NB4 (cell line): ENCODE results near the gene AIM2.

Experiments
- CTCF ChIP-seq: IDR thresholded peaks from one replicate; pipeline ENCODE4 v1.5.1; 2012; ENCODE audit warnings: low read depth, low read length
- POLR2A ChIP-seq: IDR thresholded peaks from 2 replicates; pipeline ENCODE4 v1.6.1; 2011; ENCODE audit warnings: mild to moderate bottlenecking; ENCODE audit not compliant: insufficient read length; ENCODE audit errors: extremely low read depth

DNA sequence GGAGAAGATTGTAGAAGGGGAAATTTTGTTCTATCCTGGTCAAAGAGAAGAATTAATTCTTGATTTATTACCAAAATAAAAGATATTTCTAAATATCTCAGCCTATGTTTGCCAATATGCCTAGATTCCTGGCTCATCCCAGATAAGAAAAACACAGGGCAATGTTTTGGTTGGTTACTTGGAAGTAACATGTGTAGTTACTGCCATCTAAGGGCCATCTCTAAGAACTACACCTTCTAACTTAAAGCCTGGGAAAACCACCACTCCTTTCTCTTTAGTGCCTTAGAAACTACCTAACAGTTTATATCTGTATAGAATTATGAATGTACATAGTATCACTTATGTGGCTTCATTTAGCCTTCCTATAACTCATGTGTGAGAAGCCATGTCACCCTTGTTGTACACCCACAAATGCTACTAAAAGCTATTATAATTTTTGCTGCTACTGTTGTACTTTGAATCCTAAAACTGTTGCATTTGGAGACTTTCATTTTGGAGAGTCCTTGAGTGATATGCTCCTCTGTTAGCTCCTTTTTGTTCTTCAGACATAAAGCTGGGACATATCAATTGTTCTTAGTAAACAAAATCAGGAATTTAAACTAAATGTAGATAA is 4.5 kb downstream of the AIM2 start:
- TF ChIP-seq POLR2A: no peak
- TF ChIP-seq CTCF: peak; percentile 50
